ENCODE measurements around the gene SECISBP2. TPM values are rescaled to one million over a fixed set of nuclear protein-coding genes. Genes with fewer than 3 reads are reported as not detected.

Gene SECISBP2
- total and polyA plus RNA-seq, 2 of the 13 experiments (the other 11 are each of a cell fraction or from before 2014, with no cell fraction given): 32.4 to 38.0 TPM

GRCh38 chr9:89318123-89319014, at the start of gene SECISBP2 (continued):
- TF ChIP-seq ZMYM4 (CRISPR knock-in tag; IDR thresholded peaks at IDR 0.05): peak; percentile 95
- TF ChIP-seq HNRNPL (IDR thresholded peaks at IDR 0.05; ENCODE audit: low read depth, low read length): peak; percentile 66; the same call in 1 of the 2 replicates
- peak; percentile 83 for TF ChIP-seq KLF12 (CRISPR knock-in tag; IDR thresholded peaks at IDR 0.05; ENCODE audit: borderline replicate concordance)
- TF ChIP-seq CAMTA2 (CRISPR knock-in tag; IDR thresholded peaks at IDR 0.05; ENCODE audit: borderline replicate concordance): no peak
- no peak for TF ChIP-seq ZNF720 (CRISPR knock-in tag; IDR thresholded peaks at IDR 0.05)
- no peak for TF ChIP-seq U2AF2 (IDR thresholded peaks at IDR 0.05; ENCODE audit: low read depth, low read length)
- peak; percentile 49; the same call in 1 of the 2 replicates for TF ChIP-seq ZNF552 (CRISPR knock-in tag; IDR thresholded peaks at IDR 0.05; ENCODE audit: borderline replicate concordance)
- TF ChIP-seq THYN1 (CRISPR knock-in tag; IDR thresholded peaks at IDR 0.05; ENCODE audit: borderline replicate concordance, low read depth): no peak
- peak; percentile 87 for TF ChIP-seq ELF4 (CRISPR knock-in tag; IDR thresholded peaks at IDR 0.05; ENCODE audit: borderline replicate concordance)
- TF ChIP-seq ZNF766 (CRISPR knock-in tag; IDR thresholded peaks at IDR 0.05; ENCODE audit: borderline replicate concordance): peak; percentile 95; the same call in 1 of the 2 replicates
- TF ChIP-seq TEAD2 (CRISPR knock-in tag; IDR thresholded peaks at IDR 0.05): peak; percentile 6; the same call in 1 of the 2 replicates
- TF ChIP-seq EEA1 (CRISPR knock-in tag; IDR thresholded peaks at IDR 0.05; ENCODE audit: borderline replicate concordance): peak; percentile 88; the same call in 1 of the 2 replicates
- 0 out of 2 replicates have a peak, but pooled peaks have one; percentile 41 for TF ChIP-seq SNAPC5 (CRISPR knock-in tag; IDR thresholded peaks at IDR 0.05; ENCODE audit: borderline replicate concordance)
- TF ChIP-seq NCOA5 (CRISPR knock-in tag; IDR thresholded peaks at IDR 0.05): no peak
- 0 out of 2 replicates have a peak, but pooled peaks have one; percentile 25 for TF ChIP-seq PCBP1 (IDR thresholded peaks at IDR 0.05; ENCODE audit: borderline replicate concordance, low read depth, low read length)
- peak; percentile 97 for TF ChIP-seq SAP130 (CRISPR knock-in tag; IDR thresholded peaks at IDR 0.05; ENCODE audit: low read depth)
- TF ChIP-seq ESRRA (CRISPR knock-in tag; IDR thresholded peaks at IDR 0.05; ENCODE audit: low read depth): peak; percentile 75
- TF ChIP-seq CBFB (CRISPR knock-in tag; IDR thresholded peaks at IDR 0.05): peak; percentile 72
- peak; percentile 95 for TF ChIP-seq ZMAT3 (CRISPR knock-in tag; conservative IDR thresholded peaks at IDR 0.05)
- TF ChIP-seq NR1H2 (CRISPR knock-in tag; IDR thresholded peaks at IDR 0.05; ENCODE audit: borderline replicate concordance, low read depth): peak; percentile 68; the same call in 1 of the 2 replicates
- no peak; the same call in 1 of the 2 replicates for TF ChIP-seq CBX5 (CRISPR knock-in tag; IDR thresholded peaks at IDR 0.05; ENCODE audit: borderline replicate concordance)
- TF ChIP-seq ZNF367 (CRISPR knock-in tag; IDR thresholded peaks at IDR 0.05; ENCODE audit: borderline replicate concordance): 0 out of 2 replicates have a peak, but pooled peaks have one; percentile 39
- no peak for TF ChIP-seq GTF3A (CRISPR knock-in tag; conservative IDR thresholded peaks at IDR 0.05)
- peak; percentile 51; the same call in 1 of the 2 replicates for TF ChIP-seq MBD4 (IDR thresholded peaks at IDR 0.05; ENCODE audit: borderline replicate concordance, low read length)
- TF ChIP-seq JARID2 (CRISPR knock-in tag; IDR thresholded peaks at IDR 0.05; ENCODE audit: insufficient replicate concordance): peak; percentile 63
- TF ChIP-seq JDP2 (CRISPR knock-in tag; IDR thresholded peaks at IDR 0.05; ENCODE audit: borderline replicate concordance): no peak; the same call in 1 of the 2 replicates
- TF ChIP-seq, protein P1, sequence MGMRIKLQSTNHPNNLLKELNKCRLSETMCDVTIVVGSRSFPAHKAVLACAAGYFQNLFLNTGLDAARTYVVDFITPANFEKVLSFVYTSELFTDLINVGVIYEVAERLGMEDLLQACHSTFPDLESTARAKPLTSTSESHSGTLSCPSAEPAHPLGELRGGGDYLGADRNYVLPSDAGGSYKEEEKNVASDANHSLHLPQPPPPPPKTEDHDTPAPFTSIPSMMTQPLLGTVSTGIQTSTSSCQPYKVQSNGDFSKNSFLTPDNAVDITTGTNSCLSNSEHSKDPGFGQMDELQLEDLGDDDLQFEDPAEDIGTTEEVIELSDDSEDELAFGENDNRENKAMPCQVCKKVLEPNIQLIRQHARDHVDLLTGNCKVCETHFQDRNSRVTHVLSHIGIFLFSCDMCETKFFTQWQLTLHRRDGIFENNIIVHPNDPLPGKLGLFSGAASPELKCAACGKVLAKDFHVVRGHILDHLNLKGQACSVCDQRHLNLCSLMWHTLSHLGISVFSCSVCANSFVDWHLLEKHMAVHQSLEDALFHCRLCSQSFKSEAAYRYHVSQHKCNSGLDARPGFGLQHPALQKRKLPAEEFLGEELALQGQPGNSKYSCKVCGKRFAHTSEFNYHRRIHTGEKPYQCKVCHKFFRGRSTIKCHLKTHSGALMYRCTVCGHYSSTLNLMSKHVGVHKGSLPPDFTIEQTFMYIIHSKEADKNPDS (CRISPR knock-in tag; IDR thresholded peaks at IDR 0.05): peak; percentile 89; the same call in 1 of the 2 replicates
- no peak for TF ChIP-seq NONO (IDR thresholded peaks at IDR 0.05)
- peak; percentile 97 for TF ChIP-seq NONO (CRISPR knock-in tag; conservative IDR thresholded peaks at IDR 0.05)
